ENCODE results near the gene RGS9.

The RGS9 gene

GRCh38 chr17:65194670-65195334, 57.6 kb downstream of the RGS9 start:
- no peak overlapping the region for H3K27ac ChIP-seq

DNA sequence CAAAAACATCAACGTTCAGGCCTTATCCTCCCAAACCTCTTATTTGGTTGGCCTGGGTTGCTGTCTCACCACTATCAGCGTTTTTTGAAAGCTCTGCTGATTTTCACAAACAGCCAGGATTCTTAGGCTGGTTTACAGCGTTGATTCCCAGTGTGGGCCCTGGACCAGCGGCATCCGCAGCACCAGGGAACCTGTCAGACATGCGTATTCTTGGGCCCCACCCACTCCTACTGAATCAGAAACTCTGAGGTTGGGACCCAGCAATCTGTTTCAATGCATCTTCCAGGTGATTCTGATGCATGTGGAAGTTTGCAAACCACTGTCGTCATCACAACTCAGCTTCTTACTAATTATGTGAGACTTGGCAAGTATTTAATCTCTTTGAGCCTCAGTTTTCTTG, 58.5 kb downstream of the RGS9 start:
- H3K9me3 ChIP-seq = no peaks in the 10 kb centered on the region
- no peaks in the 10 kb centered on the region for H3K4me1 ChIP-seq (ENCODE audit: control insufficient read depth in 1 of 2, insufficient read depth in 1 of 2, low read depth in 1 of 2, low read length in 1 of 2)
- H3K27me3 ChIP-seq = no peaks in the 10 kb centered on the region
- H3K4me3 ChIP-seq (ENCODE audit: low read depth in 1 of 2, low read length in 1 of 2) = no peak overlapping the region
- no peak for TF ChIP-seq CTCF (IDR thresholded peaks at IDR 0.05)
- H3K27ac ChIP-seq = no peak overlapping the region
- no peaks in the 10 kb centered on the region for H3K36me3 ChIP-seq

More at GRCh38 chr17:65194670-65195334, 57.6 kb downstream of the RGS9 start:
- Histone ChIP-seq H3K27me3 (no peaks in the 10 kb centered on the region), H3K36me3 (no peaks in the 10 kb centered on the region), H3K4me3 (ENCODE audit: low read depth in 1 of 2, low read length in 1 of 2) (no peak overlapping the region), H3K9me3 (no peaks in the 10 kb centered on the region), H3K4me1 (ENCODE audit: control insufficient read depth in 1 of 2, insufficient read depth in 1 of 2, low read depth in 1 of 2, low read length in 1 of 2) (no peaks in the 10 kb centered on the region)
- TF ChIP-seq CTCF (IDR thresholded peaks at IDR 0.05) = no peak

DNA sequence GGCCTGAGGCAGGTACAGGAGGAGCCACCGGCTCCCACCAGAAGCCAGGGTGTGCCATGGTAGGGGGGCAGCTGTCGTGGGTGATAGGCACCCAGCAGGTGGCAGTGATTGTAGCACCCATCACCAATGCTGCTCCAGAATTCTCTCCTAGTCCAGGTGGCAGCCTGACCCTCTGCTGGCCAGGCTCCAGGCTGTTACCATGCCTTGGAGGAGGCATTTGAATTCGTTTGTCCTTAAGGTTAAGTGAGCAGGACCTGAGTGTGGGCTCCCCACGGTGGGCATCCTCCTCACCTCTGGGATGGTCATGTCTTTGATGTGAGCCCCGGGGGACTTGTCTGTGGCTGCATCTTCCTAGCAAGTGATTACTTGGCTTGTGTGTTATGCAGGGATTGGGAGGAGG, 59.4 kb downstream of the RGS9 start:
- no peak for TF ChIP-seq CTCF (IDR thresholded peaks at IDR 0.05)
- no peak overlapping the region for H3K4me3 ChIP-seq (ENCODE audit: low read depth in 1 of 2, low read length in 1 of 2)
- no peaks in the 10 kb centered on the region for H3K4me1 ChIP-seq (ENCODE audit: control insufficient read depth in 1 of 2, insufficient read depth in 1 of 2, low read depth in 1 of 2, low read length in 1 of 2)
- no peaks in the 10 kb centered on the region for H3K36me3 ChIP-seq
- no peaks in the 10 kb centered on the region for H3K27me3 ChIP-seq
- no peak overlapping the region for H3K27ac ChIP-seq
- H3K9me3 ChIP-seq = no peaks in the 10 kb centered on the region

DNA sequence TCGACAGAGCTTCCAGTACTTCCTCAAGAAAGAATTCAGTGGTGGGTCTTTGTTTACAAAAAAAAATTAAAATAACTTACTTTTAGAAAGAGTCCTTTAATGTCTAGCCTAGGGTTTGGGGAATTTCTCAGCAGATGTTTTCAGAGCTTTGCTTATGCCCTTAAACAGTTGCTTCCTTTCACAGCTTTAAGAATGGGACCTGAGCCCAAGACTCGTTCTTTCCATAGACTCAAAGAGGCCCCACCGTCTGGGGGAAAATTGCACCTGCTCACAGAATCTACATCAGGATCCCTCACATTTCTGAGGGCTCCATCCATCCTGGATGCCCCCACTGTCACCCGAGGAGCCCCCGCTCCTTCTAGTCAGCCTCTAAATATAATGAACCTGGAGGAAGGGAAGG, 60.0 kb downstream of the RGS9 start:
- no peak overlapping the region for H3K4me3 ChIP-seq (ENCODE audit: low read depth in 1 of 2, low read length in 1 of 2)
- no peak for TF ChIP-seq CTCF (IDR thresholded peaks at IDR 0.05)

DNA sequence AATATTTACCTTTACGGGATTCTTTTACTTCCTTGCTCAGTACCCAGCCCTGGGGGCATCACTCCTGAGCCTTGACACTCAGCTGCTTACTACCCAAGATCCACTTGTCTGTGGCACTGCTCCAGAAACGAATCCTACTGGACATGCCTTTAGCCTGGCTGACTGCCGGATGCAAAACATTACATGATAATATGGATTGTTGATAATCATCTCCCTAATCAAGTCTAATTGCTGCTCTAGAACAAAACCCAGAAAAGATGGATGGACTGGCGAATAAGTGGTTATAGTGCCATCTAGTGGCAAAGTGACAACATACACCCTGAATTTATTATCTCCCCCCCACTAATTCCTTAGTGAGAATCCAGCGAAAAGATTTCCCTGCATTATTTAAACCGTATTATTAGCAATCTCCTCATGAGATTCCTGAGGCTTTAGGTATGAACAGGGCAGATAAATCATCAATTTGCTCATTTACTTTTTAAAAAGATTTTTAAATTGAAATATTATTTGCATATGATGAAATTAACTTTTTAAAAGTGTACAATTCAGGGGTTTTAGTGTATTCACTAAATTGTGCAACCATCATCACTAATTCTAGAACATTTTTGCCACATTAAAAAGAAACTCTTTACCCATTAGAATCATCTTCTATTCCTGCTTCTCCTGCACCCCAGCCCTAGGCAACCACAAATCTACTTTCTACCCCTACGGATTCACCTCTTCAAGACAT, 61.6 kb downstream of the RGS9 start:
- Histone ChIP-seq H3K9me3 (no peaks in the 10 kb centered on the region), H3K36me3 (no peaks in the 10 kb centered on the region), H3K27ac (no peak overlapping the region), H3K4me1 (ENCODE audit: control insufficient read depth in 1 of 2, insufficient read depth in 1 of 2, low read depth in 1 of 2, low read length in 1 of 2) (no peaks in the 10 kb centered on the region), H3K27me3 (peaks cover 8% of the 10 kb centered on the region), H3K4me3 (ENCODE audit: low read depth in 1 of 2, low read length in 1 of 2) (no peak overlapping the region)
- peak; percentile 76 for TF ChIP-seq CTCF (IDR thresholded peaks at IDR 0.05)

More for the DNA sequence above, 60.0 kb downstream of the RGS9 start:
- Histone ChIP-seq H3K27ac (no peak overlapping the region), H3K9me3 (no peaks in the 10 kb centered on the region), H3K4me1 (ENCODE audit: control insufficient read depth in 1 of 2, insufficient read depth in 1 of 2, low read depth in 1 of 2, low read length in 1 of 2) (no peaks in the 10 kb centered on the region), H3K27me3 (no peaks in the 10 kb centered on the region), H3K36me3 (no peaks in the 10 kb centered on the region)

Measured in neutrophil (primary cell).